ENCODE measurements around the gene UVRAG. TPM values are rescaled to one million over a fixed set of nuclear protein-coding genes. Genes with fewer than 3 reads are reported as not detected.
"Not testable (repeated sequence)": the region's sequence is repeated elsewhere in the genome, so short reads cannot be mapped to it uniquely, and the experiment has no call there.

Gene UVRAG
- total RNA-seq, 1 donor from 2014 or later, result 103 TPM

GRCh38 chr11:75851203-75851602, 36.2 kb downstream of the UVRAG start:
- H3K27ac Mint-ChIP-seq, result peak overlapping the region; percentile 55
- TF ChIP-seq CTCF (IDR thresholded peaks at IDR 0.05), result no peak
- DNase-seq, result no peak
- no peak overlapping the region for H3K4me3 Mint-ChIP-seq
- intact Hi-C loops (cut with micrococcal nuclease), result loop anchor here (2.0 kb wide), 2 partner anchors 14 to 16 kb away; no protein-coding TSS in a partner anchor
- ChIA-PET CTCF (interaction anchor here (1.1 to 1.5 kb wide), 2 partner anchors 15 to 17 kb away, joined by 3 to 4 read pairs; no protein-coding TSS in a partner anchor), POLR2A (interaction anchor here (0.6 kb wide), 1 partner anchor 263 kb away, joined by 6 read pairs; no protein-coding TSS in a partner anchor)
- peaks cover 57% of the 10 kb centered on the region for H3K4me1 Mint-ChIP-seq
- no peak for ATAC-seq (ENCODE audit: low read depth)
- H3K9me3 Mint-ChIP-seq, result no peaks in the 10 kb centered on the region
- peaks cover 66% of the 10 kb centered on the region for H3K36me3 Mint-ChIP-seq (ENCODE audit: low read depth)
- H3K27me3 Mint-ChIP-seq, result no peaks in the 10 kb centered on the region

GRCh38 chr11:75852406-75853017, 37.5 kb downstream of the UVRAG start:
- DNase-seq (no peak), ATAC-seq (ENCODE audit: low read depth) (no peak)
- intact Hi-C loops (cut with micrococcal nuclease), result no loop called here
- H3K4me1 Mint-ChIP-seq, result peaks cover 58% of the 10 kb centered on the region
- peaks cover 69% of the 10 kb centered on the region for H3K36me3 Mint-ChIP-seq (ENCODE audit: low read depth)
- no peaks in the 10 kb centered on the region for H3K27me3 Mint-ChIP-seq
- H3K9me3 Mint-ChIP-seq, result no peaks in the 10 kb centered on the region
- ChIA-PET POLR2A (no interaction called here), CTCF (no interaction called here)
- no peak overlapping the region for H3K27ac Mint-ChIP-seq
- TF ChIP-seq CTCF (IDR thresholded peaks at IDR 0.05), result no peak
- no peak overlapping the region for H3K4me3 Mint-ChIP-seq

GRCh38 chr11:75853563-75853962, 38.6 kb downstream of the UVRAG start:
- peaks cover 71% of the 10 kb centered on the region for H3K36me3 Mint-ChIP-seq (ENCODE audit: low read depth)
- peaks cover 61% of the 10 kb centered on the region for H3K4me1 Mint-ChIP-seq
- POLR2A ChIA-PET, result interaction anchor here (0.5 to 0.6 kb wide), 2 partner anchors 11 to 32 kb away, joined by 8 to 9 read pairs; no protein-coding TSS in a partner anchor
- intact Hi-C loops (cut with micrococcal nuclease); DNase-seq; H3K27ac Mint-ChIP-seq; H3K27me3 Mint-ChIP-seq; H3K9me3 Mint-ChIP-seq; CTCF ChIA-PET; H3K4me3 Mint-ChIP-seq; ATAC-seq (ENCODE audit: low read depth): not testable (repeated sequence)

- DNase-seq, result no peak
- intact Hi-C loops (cut with micrococcal nuclease), result no loop called here
- H3K4me1 Mint-ChIP-seq, result peaks cover 61% of the 10 kb centered on the region
- CTCF ChIA-PET, result no interaction called here
- no peak overlapping the region for H3K4me3 Mint-ChIP-seq
- peaks cover 71% of the 10 kb centered on the region for H3K36me3 Mint-ChIP-seq (ENCODE audit: low read depth)
- POLR2A ChIA-PET, result interaction anchor here (0.5 to 0.6 kb wide), 2 partner anchors 11 to 33 kb away, joined by 8 to 9 read pairs; no protein-coding TSS in a partner anchor
- no peaks in the 10 kb centered on the region for H3K27me3 Mint-ChIP-seq
- TF ChIP-seq CTCF (IDR thresholded peaks at IDR 0.05), result no peak
- peak overlapping the region; percentile 44 for H3K27ac Mint-ChIP-seq
- no peaks in the 10 kb centered on the region for H3K9me3 Mint-ChIP-seq
- ATAC-seq (ENCODE audit: low read depth), result no peak
Observed at GRCh38 chr11:75853971-75854370, 39.0 kb downstream of the UVRAG start.

GRCh38 chr11:75855206-75855605, 40.2 kb downstream of the UVRAG start:
- Mint-ChIP-seq H3K27ac (no peak overlapping the region), H3K4me1 (peaks cover 51% of the 10 kb centered on the region), H3K4me3 (no peak overlapping the region), H3K36me3 (ENCODE audit: low read depth) (peaks cover 67% of the 10 kb centered on the region), H3K27me3 (no peaks in the 10 kb centered on the region), H3K9me3 (no peaks in the 10 kb centered on the region)
- ATAC-seq (ENCODE audit: low read depth), result no peak
- intact Hi-C loops (cut with micrococcal nuclease), result no loop called here
- DNase-seq, result no peak
- no peak for TF ChIP-seq CTCF (IDR thresholded peaks at IDR 0.05)
- POLR2A ChIA-PET, result no interaction called here
- CTCF ChIA-PET, result interaction anchor here (1.0 to 1.2 kb wide), 3 partner anchors 14 to 297 kb away, joined by 3 to 5 read pairs (median 3); no protein-coding TSS in a partner anchor
